Esophagus muscularis mucosa (tissue), 4 donors: ENCODE results near the gene UBASH3A.

Experiments
- CTCF ChIP-seq, 3 experiments: fragments of 200-600 bp in 2 of 3; fragments of 450-650 bp in 1 of 3; sonication (generic) in 2 of 3; IDR thresholded peaks; one replicate each; pipeline ENCODE4 v1.5.1; 2017 to 2019; ENCODE audit warnings: antibody characterized with exemption in 3 of 3, mild to moderate bottlenecking in 2 of 3, moderate library complexity in 1 of 3
- EP300 ChIP-seq: sonication (generic); formaldehyde crosslinking; IDR thresholded peaks from one replicate; pipeline ENCODE4 v1.6.1; 2017; ENCODE audit warnings: antibody characterized with exemption
- POLR2A ChIP-seq: fragments of 450-650 bp; IDR thresholded peaks from one replicate; pipeline ENCODE4 v1.6.1; 2017; ENCODE audit warnings: antibody characterized with exemption, moderate library complexity, mild to moderate bottlenecking, low read depth
- POLR2AphosphoS5 ChIP-seq, 2 donors: sonication (generic); formaldehyde crosslinking; IDR thresholded peaks; one replicate each; pipeline ENCODE4 v1.6.1; 2017; ENCODE audit warnings: antibody characterized with exemption in 2 of 2

- TF ChIP-seq POLR2A, result no peak
- TF ChIP-seq CTCF (IDR thresholded peaks at IDR 0.05), result no peak
- TF ChIP-seq POLR2AphosphoS5 (IDR thresholded peaks at IDR 0.05), result no peak
- no peak for TF ChIP-seq EP300
Observed at GRCh38 chr21:42451941-42452340, 48.2 kb downstream of the UBASH3A start.
